SU-DHL-6 (cell line): ENCODE results near the gene NXPH1.

Source experiments
- EZH2phosphoT487 ChIP-seq: fragments of 200-600 bp; sonication (generic), shearing (Covaris generic); conservative IDR thresholded peaks from 2 replicates; pipeline ENCODE4 v1.6.1; 2018; ENCODE audit warnings: mild to moderate bottlenecking, antibody characterized with exemption, low read length, moderate library complexity, mixed read lengths
- TF ChIP-seq, protein P1 (sequence below): fragments of 200-600 bp; sonication (generic); IDR thresholded peaks from one replicate; pipeline ENCODE4 v1.5.1; 2017; ENCODE audit warnings: antibody characterized with exemption, mild to moderate bottlenecking, low read length, moderate library complexity; ENCODE audit not compliant: insufficient read depth, poor library complexity, severe bottlenecking

DNA sequence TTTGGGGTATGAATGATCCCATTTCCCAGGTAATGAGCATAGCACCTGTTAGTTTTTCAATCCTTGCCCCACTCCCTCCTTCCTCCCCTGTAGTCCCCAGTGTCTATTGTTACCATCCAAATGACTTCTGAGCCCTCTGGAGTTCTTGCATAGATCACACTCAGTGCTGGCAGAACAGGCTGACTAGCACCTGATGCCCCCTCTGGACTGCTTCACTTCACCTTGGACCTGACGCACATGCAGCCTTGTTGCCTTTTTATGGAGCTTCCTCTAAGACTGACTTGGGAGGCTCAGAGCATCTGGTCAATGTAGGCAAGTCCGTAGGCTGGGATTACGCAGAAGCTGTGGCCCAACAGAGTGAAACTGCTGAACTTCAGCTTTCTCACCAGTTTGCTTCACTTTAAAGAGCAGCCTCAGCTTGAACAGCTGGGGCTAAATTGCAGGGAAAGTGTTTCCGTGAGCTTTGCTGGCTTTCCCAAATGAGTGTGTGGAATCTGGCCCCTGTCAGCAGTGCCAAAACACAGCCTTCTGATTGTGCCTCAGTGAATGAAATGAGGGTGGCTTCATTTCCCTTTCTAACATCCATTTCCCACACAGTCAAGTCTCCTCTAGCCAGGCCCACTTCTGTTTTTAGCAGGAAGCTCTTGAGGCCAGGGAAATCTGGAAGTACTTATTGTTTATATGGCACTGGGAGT lies 48.5 kb downstream of the NXPH1 start:
- TF ChIP-seq, protein P1, sequence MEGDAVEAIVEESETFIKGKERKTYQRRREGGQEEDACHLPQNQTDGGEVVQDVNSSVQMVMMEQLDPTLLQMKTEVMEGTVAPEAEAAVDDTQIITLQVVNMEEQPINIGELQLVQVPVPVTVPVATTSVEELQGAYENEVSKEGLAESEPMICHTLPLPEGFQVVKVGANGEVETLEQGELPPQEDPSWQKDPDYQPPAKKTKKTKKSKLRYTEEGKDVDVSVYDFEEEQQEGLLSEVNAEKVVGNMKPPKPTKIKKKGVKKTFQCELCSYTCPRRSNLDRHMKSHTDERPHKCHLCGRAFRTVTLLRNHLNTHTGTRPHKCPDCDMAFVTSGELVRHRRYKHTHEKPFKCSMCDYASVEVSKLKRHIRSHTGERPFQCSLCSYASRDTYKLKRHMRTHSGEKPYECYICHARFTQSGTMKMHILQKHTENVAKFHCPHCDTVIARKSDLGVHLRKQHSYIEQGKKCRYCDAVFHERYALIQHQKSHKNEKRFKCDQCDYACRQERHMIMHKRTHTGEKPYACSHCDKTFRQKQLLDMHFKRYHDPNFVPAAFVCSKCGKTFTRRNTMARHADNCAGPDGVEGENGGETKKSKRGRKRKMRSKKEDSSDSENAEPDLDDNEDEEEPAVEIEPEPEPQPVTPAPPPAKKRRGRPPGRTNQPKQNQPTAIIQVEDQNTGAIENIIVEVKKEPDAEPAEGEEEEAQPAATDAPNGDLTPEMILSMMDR = no peak
- TF ChIP-seq EZH2phosphoT487 = no peak
